ENCODE data around the gene ARAF.

The ARAF gene

DNA sequence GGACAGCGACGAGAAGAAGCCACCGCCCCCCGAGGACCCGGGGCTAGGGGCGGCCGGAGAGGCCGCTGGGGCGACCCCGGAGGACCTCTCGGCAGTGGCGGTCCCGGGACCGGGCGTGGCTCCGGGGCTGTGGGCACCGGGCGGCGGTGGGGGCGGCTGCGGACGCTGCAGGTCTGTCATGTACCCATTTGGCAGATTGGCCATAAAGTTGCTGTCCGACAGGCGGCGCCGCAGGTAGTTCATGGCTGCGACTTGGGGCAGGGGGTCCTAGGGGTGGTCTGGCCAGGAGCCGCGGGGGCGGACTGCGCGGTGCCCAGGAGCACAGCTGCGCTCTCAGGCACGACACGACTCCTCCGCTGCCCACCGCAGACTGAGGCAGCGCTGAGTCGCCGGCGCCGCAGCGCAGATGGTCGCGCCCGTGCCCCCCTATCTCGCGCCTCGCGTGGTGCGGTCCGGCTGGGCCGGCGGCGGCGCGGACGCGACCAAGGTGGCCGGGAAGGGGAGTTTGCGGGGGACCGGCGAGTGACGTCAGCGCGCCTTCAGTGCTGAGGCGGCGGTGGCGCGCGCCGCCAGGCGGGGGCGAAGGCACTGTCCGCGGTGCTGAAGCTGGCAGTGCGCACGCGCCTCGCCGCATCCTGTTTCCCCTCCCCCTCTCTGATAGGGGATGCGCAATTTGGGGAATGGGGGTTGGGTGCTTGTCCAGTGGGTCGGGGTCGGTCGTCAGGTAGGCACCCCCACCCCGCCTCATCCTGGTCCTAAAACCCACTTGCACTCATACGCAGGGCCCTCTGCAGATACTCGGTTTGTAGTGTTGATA, 58.7 kb downstream of the ARAF start, which contains the start of gene SYN1 (continued):
- no peak for TF ChIP-seq ZNF23 (tag by site-specific recombination; IDR thresholded peaks at IDR 0.05; ENCODE audit: borderline replicate concordance)
- no peak for TF ChIP-seq ZNF548 (tag by site-specific recombination; IDR thresholded peaks at IDR 0.05)
- TF ChIP-seq GLIS1 (tag by site-specific recombination; IDR thresholded peaks at IDR 0.05), result peak; percentile 30; the same call in 1 of the 2 replicates
- no peak for TF ChIP-seq ZNF426 (tag by site-specific recombination; IDR thresholded peaks at IDR 0.05)
- TF ChIP-seq ZNF791 (tag by site-specific recombination; IDR thresholded peaks at IDR 0.05), result no peak
- TF ChIP-seq, protein P1, sequence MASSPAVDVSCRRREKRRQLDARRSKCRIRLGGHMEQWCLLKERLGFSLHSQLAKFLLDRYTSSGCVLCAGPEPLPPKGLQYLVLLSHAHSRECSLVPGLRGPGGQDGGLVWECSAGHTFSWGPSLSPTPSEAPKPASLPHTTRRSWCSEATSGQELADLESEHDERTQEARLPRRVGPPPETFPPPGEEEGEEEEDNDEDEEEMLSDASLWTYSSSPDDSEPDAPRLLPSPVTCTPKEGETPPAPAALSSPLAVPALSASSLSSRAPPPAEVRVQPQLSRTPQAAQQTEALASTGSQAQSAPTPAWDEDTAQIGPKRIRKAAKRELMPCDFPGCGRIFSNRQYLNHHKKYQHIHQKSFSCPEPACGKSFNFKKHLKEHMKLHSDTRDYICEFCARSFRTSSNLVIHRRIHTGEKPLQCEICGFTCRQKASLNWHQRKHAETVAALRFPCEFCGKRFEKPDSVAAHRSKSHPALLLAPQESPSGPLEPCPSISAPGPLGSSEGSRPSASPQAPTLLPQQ (tag by site-specific recombination; IDR thresholded peaks at IDR 0.05), result peak; percentile 65
- no peak for TF ChIP-seq ZNF747 (tag by site-specific recombination; IDR thresholded peaks at IDR 0.05)
- TF ChIP-seq, protein P2, sequence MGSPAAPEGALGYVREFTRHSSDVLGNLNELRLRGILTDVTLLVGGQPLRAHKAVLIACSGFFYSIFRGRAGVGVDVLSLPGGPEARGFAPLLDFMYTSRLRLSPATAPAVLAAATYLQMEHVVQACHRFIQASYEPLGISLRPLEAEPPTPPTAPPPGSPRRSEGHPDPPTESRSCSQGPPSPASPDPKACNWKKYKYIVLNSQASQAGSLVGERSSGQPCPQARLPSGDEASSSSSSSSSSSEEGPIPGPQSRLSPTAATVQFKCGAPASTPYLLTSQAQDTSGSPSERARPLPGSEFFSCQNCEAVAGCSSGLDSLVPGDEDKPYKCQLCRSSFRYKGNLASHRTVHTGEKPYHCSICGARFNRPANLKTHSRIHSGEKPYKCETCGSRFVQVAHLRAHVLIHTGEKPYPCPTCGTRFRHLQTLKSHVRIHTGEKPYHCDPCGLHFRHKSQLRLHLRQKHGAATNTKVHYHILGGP (tag by site-specific recombination; IDR thresholded peaks at IDR 0.05), result no peak
- no peak for TF ChIP-seq ZNF112 (tag by site-specific recombination; IDR thresholded peaks at IDR 0.05)
- 0 out of 2 replicates have a peak, but pooled peaks have one; percentile 39 for TF ChIP-seq ZNF785 (tag by site-specific recombination; IDR thresholded peaks at IDR 0.05)
- TF ChIP-seq, protein P3, sequence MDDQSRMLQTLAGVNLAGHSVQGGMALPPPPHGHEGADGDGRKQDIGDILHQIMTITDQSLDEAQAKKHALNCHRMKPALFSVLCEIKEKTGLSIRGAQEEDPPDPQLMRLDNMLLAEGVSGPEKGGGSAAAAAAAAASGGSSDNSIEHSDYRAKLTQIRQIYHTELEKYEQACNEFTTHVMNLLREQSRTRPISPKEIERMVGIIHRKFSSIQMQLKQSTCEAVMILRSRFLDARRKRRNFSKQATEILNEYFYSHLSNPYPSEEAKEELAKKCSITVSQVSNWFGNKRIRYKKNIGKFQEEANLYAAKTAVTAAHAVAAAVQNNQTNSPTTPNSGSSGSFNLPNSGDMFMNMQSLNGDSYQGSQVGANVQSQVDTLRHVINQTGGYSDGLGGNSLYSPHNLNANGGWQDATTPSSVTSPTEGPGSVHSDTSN (CRISPR knock-in tag; IDR thresholded peaks at IDR 0.05), result peak; percentile 80; the same call in 1 of the 2 replicates
- no peak for TF ChIP-seq MEIS1 (CRISPR knock-in tag; IDR thresholded peaks at IDR 0.05; ENCODE audit: borderline replicate concordance)
- TF ChIP-seq, protein P4, sequence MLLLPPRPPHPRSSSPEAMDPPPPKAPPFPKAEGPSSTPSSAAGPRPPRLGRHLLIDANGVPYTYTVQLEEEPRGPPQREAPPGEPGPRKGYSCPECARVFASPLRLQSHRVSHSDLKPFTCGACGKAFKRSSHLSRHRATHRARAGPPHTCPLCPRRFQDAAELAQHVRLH (tag by site-specific recombination; IDR thresholded peaks at IDR 0.05), result no peak
- TF ChIP-seq WT1 (tag by site-specific recombination; IDR thresholded peaks at IDR 0.05), result no peak
- no peak for TF ChIP-seq ZNF174 (tag by site-specific recombination; IDR thresholded peaks at IDR 0.05)
- TF ChIP-seq, protein P5, sequence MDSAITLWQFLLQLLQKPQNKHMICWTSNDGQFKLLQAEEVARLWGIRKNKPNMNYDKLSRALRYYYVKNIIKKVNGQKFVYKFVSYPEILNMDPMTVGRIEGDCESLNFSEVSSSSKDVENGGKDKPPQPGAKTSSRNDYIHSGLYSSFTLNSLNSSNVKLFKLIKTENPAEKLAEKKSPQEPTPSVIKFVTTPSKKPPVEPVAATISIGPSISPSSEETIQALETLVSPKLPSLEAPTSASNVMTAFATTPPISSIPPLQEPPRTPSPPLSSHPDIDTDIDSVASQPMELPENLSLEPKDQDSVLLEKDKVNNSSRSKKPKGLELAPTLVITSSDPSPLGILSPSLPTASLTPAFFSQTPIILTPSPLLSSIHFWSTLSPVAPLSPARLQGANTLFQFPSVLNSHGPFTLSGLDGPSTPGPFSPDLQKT (IDR thresholded peaks at IDR 0.05; ENCODE audit: borderline replicate concordance, low read depth, low read length), result no peak
- TF ChIP-seq ZNF146 (tag by site-specific recombination; IDR thresholded peaks at IDR 0.05), result no peak
- peak; percentile 82 for TF ChIP-seq ZFHX2 (tag by site-specific recombination; conservative IDR thresholded peaks at IDR 0.05)
- no peak for TF ChIP-seq HOXD13 (CRISPR knock-in tag; IDR thresholded peaks at IDR 0.05; ENCODE audit: borderline replicate concordance)
- 0 out of 2 replicates have a peak, but pooled peaks have one; percentile 11 for TF ChIP-seq YY1 (tag by site-specific recombination; IDR thresholded peaks at IDR 0.05)
- TF ChIP-seq ZNF248 (tag by site-specific recombination; IDR thresholded peaks at IDR 0.05), result no peak
- no peak for TF ChIP-seq ZSCAN16 (tag by site-specific recombination; IDR thresholded peaks at IDR 0.05)
- no peak for TF ChIP-seq ZNF677 (tag by site-specific recombination; IDR thresholded peaks at IDR 0.05)
- TF ChIP-seq, protein P6, sequence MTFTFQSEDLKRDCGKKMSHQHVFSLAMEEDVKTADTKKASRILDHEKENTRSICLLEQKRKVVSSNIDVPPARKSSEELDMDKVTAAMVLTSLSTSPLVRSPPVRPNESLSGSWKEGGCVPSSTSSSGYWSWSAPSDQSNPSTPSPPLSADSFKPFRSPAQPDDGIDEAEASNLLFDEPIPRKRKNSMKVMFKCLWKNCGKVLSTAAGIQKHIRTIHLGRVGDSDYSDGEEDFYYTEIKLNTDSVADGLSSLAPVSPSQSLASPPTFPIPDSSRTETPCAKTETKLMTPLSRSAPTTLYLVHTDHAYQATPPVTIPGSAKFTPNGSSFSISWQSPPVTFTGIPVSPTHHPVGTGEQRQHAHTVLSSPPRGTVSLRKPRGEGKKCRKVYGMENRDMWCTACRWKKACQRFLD (tag by site-specific recombination; IDR thresholded peaks at IDR 0.05), result no peak
- TF ChIP-seq ZNF324 (tag by site-specific recombination; IDR thresholded peaks at IDR 0.05), result no peak
- TF ChIP-seq, protein P7, sequence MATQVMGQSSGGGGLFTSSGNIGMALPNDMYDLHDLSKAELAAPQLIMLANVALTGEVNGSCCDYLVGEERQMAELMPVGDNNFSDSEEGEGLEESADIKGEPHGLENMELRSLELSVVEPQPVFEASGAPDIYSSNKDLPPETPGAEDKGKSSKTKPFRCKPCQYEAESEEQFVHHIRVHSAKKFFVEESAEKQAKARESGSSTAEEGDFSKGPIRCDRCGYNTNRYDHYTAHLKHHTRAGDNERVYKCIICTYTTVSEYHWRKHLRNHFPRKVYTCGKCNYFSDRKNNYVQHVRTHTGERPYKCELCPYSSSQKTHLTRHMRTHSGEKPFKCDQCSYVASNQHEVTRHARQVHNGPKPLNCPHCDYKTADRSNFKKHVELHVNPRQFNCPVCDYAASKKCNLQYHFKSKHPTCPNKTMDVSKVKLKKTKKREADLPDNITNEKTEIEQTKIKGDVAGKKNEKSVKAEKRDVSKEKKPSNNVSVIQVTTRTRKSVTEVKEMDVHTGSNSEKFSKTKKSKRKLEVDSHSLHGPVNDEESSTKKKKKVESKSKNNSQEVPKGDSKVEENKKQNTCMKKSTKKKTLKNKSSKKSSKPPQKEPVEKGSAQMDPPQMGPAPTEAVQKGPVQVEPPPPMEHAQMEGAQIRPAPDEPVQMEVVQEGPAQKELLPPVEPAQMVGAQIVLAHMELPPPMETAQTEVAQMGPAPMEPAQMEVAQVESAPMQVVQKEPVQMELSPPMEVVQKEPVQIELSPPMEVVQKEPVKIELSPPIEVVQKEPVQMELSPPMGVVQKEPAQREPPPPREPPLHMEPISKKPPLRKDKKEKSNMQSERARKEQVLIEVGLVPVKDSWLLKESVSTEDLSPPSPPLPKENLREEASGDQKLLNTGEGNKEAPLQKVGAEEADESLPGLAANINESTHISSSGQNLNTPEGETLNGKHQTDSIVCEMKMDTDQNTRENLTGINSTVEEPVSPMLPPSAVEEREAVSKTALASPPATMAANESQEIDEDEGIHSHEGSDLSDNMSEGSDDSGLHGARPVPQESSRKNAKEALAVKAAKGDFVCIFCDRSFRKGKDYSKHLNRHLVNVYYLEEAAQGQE (tag by site-specific recombination; IDR thresholded peaks at IDR 0.05), result peak; percentile 98
- no peak for TF ChIP-seq ZNF391 (tag by site-specific recombination; IDR thresholded peaks at IDR 0.05; ENCODE audit: borderline replicate concordance, low read depth)
- TF ChIP-seq ZNF394 (tag by site-specific recombination; IDR thresholded peaks at IDR 0.05; ENCODE audit: borderline replicate concordance), result no peak
- no peak for TF ChIP-seq ZNF701 (tag by site-specific recombination; IDR thresholded peaks at IDR 0.05)
- TF ChIP-seq ZBTB21 (tag by site-specific recombination; IDR thresholded peaks at IDR 0.05), result peak; percentile 68; the same call in 1 of the 2 replicates
